Measurements from ENCODE around the gene TCEA3.

GRCh38 chr1:23395154-23395724 lies 29.3 kb downstream of the TCEA3 start:
- TF ChIP-seq CTCF (IDR thresholded peaks at IDR 0.05) (no peak), POLR2A (IDR thresholded peaks at IDR 0.05) (no peak), POLR2AphosphoS5 (IDR thresholded peaks at IDR 0.05) (no peak), EP300 (IDR thresholded peaks at IDR 0.05) (no peak)

Data from sigmoid colon (tissue), 4 donors.